Panc1 (cell line): Measurements from ENCODE around the gene VIPR2. TPM values are rescaled to one million over a fixed set of nuclear protein-coding genes. Genes with fewer than 3 reads are reported as not detected.

Experiments
- ATAC-seq: fragments of 200-7000 bp; cut with Tn5 transposase; 2 replicates; pipeline ENCODE4 v1.9.1; 2020; ENCODE audit warnings: mild to moderate bottlenecking, moderate library complexity
- BruUV-seq: library from RNA; stranded (reverse); fragments of 400-500 nt; replicated peaks from 2 replicates; lab custom pipeline; 2021; lab: Mats Ljungman, UMichigan
- CTCF ChIA-PET: fragments of 300-600 bp; sonication (Branson Sonifier 250); formaldehyde crosslinking; loops from one replicate; lab custom pipeline; 2022; ENCODE audit warnings: antibody characterized with exemption; lab: Charles Lee
- POLR2A ChIA-PET: fragments of 300-600 bp; sonication (Branson Sonifier 250); formaldehyde crosslinking; loops from one replicate; lab custom pipeline; 2022; ENCODE audit warnings: antibody characterized with exemption; lab: Charles Lee
- DNase-seq: peaks from one replicate; pipeline ENCODE4 v3.0.0-alpha.2; 2010; ENCODE audit warnings: low read depth, low spot score
- H3K27ac ChIP-seq: 2 replicates; pipeline ENCODE4 v1.5.1; 2011; ENCODE audit warnings: mild to moderate bottlenecking, low read length, inconsistent platforms
- H3K27me3 ChIP-seq: fragments of 200-500 bp; sonication (Bioruptor generic); 2 replicates; pipeline ENCODE4 v1.6.0; 2014; ENCODE audit warnings: low read length, inconsistent platforms; ENCODE audit not compliant: control insufficient read depth, insufficient read depth
- H3K36me3 ChIP-seq: fragments of 200-500 bp; sonication (Bioruptor generic); 2 replicates; pipeline ENCODE4 v1.5.1; 2014; ENCODE audit warnings: inconsistent platforms, mild to moderate bottlenecking, low read length, moderate library complexity; ENCODE audit not compliant: control insufficient read depth, insufficient read depth
- H3K4me1 ChIP-seq: 2 replicates; pipeline ENCODE4 v1.5.1; 2011; ENCODE audit warnings: inconsistent platforms, mild to moderate bottlenecking, low read length, moderate library complexity; ENCODE audit not compliant: control insufficient read depth, insufficient read depth
- H3K4me3 ChIP-seq, 2 experiments: 2 replicates each; pipeline ENCODE4 v1.5.1; 2011 to 2012; ENCODE audit warnings: low read depth in 2 of 2, low read length in 2 of 2, mild to moderate bottlenecking in 2 of 2, inconsistent platforms in 1 of 2, moderate library complexity in 1 of 2
- H3K9me3 ChIP-seq: fragments of 200-500 bp; sonication (Bioruptor generic); 2 replicates; pipeline ENCODE4 v1.5.1; 2014; ENCODE audit warnings: low read depth, mild to moderate bottlenecking, inconsistent platforms, low read length, moderate library complexity; ENCODE audit not compliant: control insufficient read depth, insufficient read depth
- CTCF ChIP-seq: fragments of 450-650 bp; IDR thresholded peaks from 2 replicates; pipeline ENCODE4 v1.5.1; 2017; ENCODE audit warnings: mild to moderate bottlenecking
- POLR2AphosphoS5 ChIP-seq: IDR thresholded peaks from 2 replicates; pipeline ENCODE4 v1.6.1; 2012; ENCODE audit warnings: mild to moderate bottlenecking, low read depth, low read length, moderate library complexity
- REST ChIP-seq, 2 experiments: IDR thresholded peaks; 2 replicates each; pipeline ENCODE4 v1.6.1; 2011 to 2012; ENCODE audit warnings: low read depth in 2 of 2, control low read depth in 1 of 2, low read length in 1 of 2, mild to moderate bottlenecking in 1 of 2, moderate library complexity in 1 of 2; ENCODE audit not compliant: insufficient read depth in 1 of 2
- SIN3A ChIP-seq: IDR thresholded peaks from 2 replicates; pipeline ENCODE4 v1.6.1; 2012; ENCODE audit warnings: low read depth, mild to moderate bottlenecking, low read length, moderate library complexity, borderline replicate concordance; ENCODE audit not compliant: insufficient read depth
- TCF7L2 ChIP-seq: IDR thresholded peaks from 2 replicates; pipeline ENCODE4 v1.6.1; 2011; ENCODE audit warnings: mild to moderate bottlenecking, low read depth, low read length, inconsistent platforms
- in situ Hi-C: cut with HindIII; loops from 2 replicates; pipeline ENCODE4 v1.10.0; 2016; ENCODE audit warnings: low sequenced_read_pairs, low pct_unique_long_range_greater_than_20kb
- intact Hi-C: fragments of 100-400 bp; cut with micrococcal nuclease; formaldehyde crosslinking; loops from one replicate; pipeline ENCODE4 v1.10.0; 2022; ENCODE audit not compliant: unreplicated experiment
- total RNA-seq: library from RNA; stranded (reverse); gene quantifications from one replicate; pipeline ENCODE4 v1.2.1, GENCODE V29; 2021; ENCODE audit not compliant: unreplicated experiment

VIPR2 gene
- total RNA-seq, 1 experiment from 2014 or later, result not detected

DNA sequence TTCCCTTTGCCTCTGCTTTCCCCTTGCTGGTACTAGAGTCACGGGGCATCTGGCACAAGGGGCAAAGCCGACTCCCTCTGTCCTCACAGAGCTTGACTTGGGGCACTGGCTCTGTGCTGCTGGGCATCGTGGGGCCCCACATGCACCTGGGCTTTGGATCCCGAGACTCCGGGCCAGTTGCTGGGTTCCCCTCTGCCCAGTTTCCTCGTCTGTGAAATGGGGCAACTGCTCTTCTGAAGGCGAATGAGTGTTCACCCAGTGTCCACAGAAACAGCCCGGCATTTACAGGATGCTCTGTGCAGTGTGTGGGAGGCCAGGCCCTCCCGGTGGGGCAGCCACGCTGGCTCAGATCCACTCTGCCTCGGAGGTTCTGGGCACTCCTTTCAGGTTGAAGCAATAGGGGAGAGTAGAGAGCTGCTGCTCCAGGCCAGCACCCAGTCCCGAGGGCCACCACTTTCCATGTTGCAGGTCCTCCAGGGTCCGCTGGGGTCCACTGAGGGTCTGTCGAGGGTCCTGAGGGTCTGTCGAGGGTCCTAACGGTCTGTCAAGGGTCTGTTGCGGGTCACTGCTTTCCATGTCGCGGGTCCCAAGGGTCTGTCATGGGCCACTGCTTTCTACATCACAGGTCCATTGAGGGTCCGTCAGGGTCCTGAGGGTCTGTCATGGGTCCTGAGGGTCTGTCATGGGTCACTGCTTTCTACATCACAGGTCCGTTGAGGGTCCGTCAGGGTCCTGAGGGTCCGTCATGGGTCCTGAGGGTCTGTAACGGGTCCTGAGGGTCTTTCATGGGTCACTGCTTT, 103.6 kb downstream of the VIPR2 start:
- intact Hi-C loops, result no loop called here
- CTCF ChIA-PET, result no interaction called here
- no peak for DNase-seq
- in situ Hi-C loops, result no loop called here
- Histone ChIP-seq H3K9me3 (no peaks in the 10 kb centered on the region), H3K27ac (no peak overlapping the region), H3K27me3 (no peaks in the 10 kb centered on the region), H3K36me3 (no peaks in the 10 kb centered on the region), H3K4me1 (no peaks in the 10 kb centered on the region), H3K4me3 (no peak overlapping the region)
- ATAC-seq, result no peak
- TF ChIP-seq POLR2AphosphoS5 (no peak), REST (IDR thresholded peaks at IDR 0.05; ENCODE audit: insufficient read depth in 1 of 2, low read depth in 2 of 2, low read length in 1 of 2) (no peak), SIN3A (no peak), CTCF (no peak), TCF7L2 (no peak)
- no TSS peak for BruUV-seq
- POLR2A ChIA-PET, result no interaction called here

GRCh38 chr7:159040146-159040545, 104.5 kb downstream of the VIPR2 start:
- no peak for TF ChIP-seq CTCF
- no peak for TF ChIP-seq TCF7L2
- TF ChIP-seq REST (IDR thresholded peaks at IDR 0.05; ENCODE audit: insufficient read depth in 1 of 2, low read depth in 2 of 2, low read length in 1 of 2), result no peak
- TF ChIP-seq POLR2AphosphoS5, result no peak
- no peak for TF ChIP-seq SIN3A
- ATAC-seq (no peak), DNase-seq (no peak)
- no peak overlapping the region for H3K4me3 ChIP-seq
- H3K27me3 ChIP-seq, result no peaks in the 10 kb centered on the region
- no peaks in the 10 kb centered on the region for H3K4me1 ChIP-seq
- ChIA-PET POLR2A (no interaction called here), CTCF (no interaction called here)
- in situ Hi-C loops (no loop called here), intact Hi-C loops (no loop called here)
- H3K36me3 ChIP-seq, result no peaks in the 10 kb centered on the region
- H3K9me3 ChIP-seq, result no peaks in the 10 kb centered on the region
- no TSS peak for BruUV-seq
- no peak overlapping the region for H3K27ac ChIP-seq
